ENCODE data around the gene IER3. TPM values are rescaled to one million over a fixed set of nuclear protein-coding genes. Genes with fewer than 3 reads are reported as not detected.

The IER3 gene
- total and polyA plus RNA-seq, 4 donors = 1.3 to 8.1 (median 6.7) TPM

DNA sequence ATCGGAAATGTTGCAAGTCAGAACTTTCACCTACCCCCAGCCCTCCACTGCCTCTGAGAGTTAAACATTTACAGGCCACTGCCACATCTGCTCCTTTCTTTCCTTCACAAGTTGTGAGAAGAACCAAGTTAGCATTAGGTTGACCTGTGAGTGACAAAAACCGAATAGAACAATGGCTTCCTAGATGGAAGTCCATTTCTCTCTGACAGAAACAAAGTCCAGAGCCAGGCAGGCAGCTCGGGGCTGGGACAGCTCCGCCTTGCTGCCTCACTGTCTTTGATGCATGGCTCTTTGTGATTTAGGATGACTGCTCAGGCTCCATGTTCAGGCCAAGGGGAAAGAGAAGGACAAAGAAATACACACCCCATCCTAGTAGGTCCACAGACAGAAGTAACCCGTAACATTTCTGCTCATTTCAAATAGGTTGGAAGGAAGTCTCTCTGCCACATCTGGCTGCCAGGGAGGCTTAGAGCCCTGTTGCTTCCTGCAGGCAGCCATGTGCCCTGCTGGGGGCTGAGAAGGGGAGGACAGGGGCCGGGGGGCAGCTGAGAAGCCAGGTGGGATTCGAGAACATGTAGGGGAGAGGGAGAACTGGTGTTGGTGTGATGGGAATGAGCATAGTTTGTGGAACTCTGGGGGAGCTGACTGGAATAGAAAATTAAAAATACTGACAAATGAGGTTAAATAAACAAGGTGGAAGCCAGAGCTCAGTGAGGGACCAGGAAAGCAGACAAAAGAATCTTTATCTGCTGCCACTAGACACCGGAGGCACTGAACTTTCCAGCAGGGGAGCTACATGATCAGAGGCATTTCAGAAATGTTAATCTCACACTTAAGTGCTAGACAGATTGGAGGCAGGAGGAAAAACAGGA, 19.5 kb upstream of the IER3 start:
- Histone ChIP-seq H3K9ac (ENCODE audit: low read depth in 1 of 2, low read length in 2 of 2) (peak overlapping the region; percentile 8 to 19), H3K4me1 (ENCODE audit: control insufficient read depth in 4 of 4, insufficient read depth in 4 of 4, low read length in 3 of 4) (peaks cover 2 to 26% (median 18%) of the 10 kb centered on the region in 4 donors), H3K4me3 (ENCODE audit: low read depth in 1 of 3, low read length in 3 of 3) (peak overlapping the region in 1 of 3 donors; percentile 5), H3K27ac (ENCODE audit: low read depth in 1 of 2, low read length in 2 of 2) (peak overlapping the region; percentile 87 to 93), H3K36me3 (ENCODE audit: control insufficient read depth in 4 of 4, insufficient read depth in 3 of 4, low read depth in 1 of 4, low read length in 3 of 4) (no peaks in the 10 kb centered on the region), H3K27me3 (ENCODE audit: control insufficient read depth in 4 of 4, insufficient read depth in 4 of 4, low read length in 3 of 4) (no peaks in the 10 kb centered on the region), H3K9me3 (ENCODE audit: control insufficient read depth in 4 of 4, low read length in 3 of 4) (no peaks in the 10 kb centered on the region)
- 32% methylated on average over 8 of the region's 8 CpGs for WGBS
- TF ChIP-seq EGR1 (IDR thresholded peaks at IDR 0.05; ENCODE audit: low read depth in 2 of 2) = peak in 1 of 2 donors; percentile 74
- peak; percentile 53 to 72 for TF ChIP-seq HNF4A (conservative IDR thresholded peaks at IDR 0.05)
- TF ChIP-seq, protein P1, sequence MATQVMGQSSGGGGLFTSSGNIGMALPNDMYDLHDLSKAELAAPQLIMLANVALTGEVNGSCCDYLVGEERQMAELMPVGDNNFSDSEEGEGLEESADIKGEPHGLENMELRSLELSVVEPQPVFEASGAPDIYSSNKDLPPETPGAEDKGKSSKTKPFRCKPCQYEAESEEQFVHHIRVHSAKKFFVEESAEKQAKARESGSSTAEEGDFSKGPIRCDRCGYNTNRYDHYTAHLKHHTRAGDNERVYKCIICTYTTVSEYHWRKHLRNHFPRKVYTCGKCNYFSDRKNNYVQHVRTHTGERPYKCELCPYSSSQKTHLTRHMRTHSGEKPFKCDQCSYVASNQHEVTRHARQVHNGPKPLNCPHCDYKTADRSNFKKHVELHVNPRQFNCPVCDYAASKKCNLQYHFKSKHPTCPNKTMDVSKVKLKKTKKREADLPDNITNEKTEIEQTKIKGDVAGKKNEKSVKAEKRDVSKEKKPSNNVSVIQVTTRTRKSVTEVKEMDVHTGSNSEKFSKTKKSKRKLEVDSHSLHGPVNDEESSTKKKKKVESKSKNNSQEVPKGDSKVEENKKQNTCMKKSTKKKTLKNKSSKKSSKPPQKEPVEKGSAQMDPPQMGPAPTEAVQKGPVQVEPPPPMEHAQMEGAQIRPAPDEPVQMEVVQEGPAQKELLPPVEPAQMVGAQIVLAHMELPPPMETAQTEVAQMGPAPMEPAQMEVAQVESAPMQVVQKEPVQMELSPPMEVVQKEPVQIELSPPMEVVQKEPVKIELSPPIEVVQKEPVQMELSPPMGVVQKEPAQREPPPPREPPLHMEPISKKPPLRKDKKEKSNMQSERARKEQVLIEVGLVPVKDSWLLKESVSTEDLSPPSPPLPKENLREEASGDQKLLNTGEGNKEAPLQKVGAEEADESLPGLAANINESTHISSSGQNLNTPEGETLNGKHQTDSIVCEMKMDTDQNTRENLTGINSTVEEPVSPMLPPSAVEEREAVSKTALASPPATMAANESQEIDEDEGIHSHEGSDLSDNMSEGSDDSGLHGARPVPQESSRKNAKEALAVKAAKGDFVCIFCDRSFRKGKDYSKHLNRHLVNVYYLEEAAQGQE (IDR thresholded peaks at IDR 0.05) = peak; percentile 79
- TF ChIP-seq JUND (IDR thresholded peaks at IDR 0.05) = peak in 1 of 2 donors; percentile 45
- TF ChIP-seq GABPA (IDR thresholded peaks at IDR 0.05 in 1 of 2, conservative IDR thresholded peaks at IDR 0.05 in 1 of 2) = peak in 1 of 2 donors; percentile 37
- TF ChIP-seq, protein P2, sequence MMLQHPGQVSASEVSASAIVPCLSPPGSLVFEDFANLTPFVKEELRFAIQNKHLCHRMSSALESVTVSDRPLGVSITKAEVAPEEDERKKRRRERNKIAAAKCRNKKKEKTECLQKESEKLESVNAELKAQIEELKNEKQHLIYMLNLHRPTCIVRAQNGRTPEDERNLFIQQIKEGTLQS (IDR thresholded peaks at IDR 0.05) = no peak
- peak; percentile 95 for TF ChIP-seq YY1 (IDR thresholded peaks at IDR 0.05)
- no peak for TF ChIP-seq FOXA1 (IDR thresholded peaks at IDR 0.05)
- TF ChIP-seq, protein P3, sequence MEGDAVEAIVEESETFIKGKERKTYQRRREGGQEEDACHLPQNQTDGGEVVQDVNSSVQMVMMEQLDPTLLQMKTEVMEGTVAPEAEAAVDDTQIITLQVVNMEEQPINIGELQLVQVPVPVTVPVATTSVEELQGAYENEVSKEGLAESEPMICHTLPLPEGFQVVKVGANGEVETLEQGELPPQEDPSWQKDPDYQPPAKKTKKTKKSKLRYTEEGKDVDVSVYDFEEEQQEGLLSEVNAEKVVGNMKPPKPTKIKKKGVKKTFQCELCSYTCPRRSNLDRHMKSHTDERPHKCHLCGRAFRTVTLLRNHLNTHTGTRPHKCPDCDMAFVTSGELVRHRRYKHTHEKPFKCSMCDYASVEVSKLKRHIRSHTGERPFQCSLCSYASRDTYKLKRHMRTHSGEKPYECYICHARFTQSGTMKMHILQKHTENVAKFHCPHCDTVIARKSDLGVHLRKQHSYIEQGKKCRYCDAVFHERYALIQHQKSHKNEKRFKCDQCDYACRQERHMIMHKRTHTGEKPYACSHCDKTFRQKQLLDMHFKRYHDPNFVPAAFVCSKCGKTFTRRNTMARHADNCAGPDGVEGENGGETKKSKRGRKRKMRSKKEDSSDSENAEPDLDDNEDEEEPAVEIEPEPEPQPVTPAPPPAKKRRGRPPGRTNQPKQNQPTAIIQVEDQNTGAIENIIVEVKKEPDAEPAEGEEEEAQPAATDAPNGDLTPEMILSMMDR (IDR thresholded peaks at IDR 0.05; ENCODE audit: low read depth, low read length, missing input control) = no peak
- TF ChIP-seq, protein P4, sequence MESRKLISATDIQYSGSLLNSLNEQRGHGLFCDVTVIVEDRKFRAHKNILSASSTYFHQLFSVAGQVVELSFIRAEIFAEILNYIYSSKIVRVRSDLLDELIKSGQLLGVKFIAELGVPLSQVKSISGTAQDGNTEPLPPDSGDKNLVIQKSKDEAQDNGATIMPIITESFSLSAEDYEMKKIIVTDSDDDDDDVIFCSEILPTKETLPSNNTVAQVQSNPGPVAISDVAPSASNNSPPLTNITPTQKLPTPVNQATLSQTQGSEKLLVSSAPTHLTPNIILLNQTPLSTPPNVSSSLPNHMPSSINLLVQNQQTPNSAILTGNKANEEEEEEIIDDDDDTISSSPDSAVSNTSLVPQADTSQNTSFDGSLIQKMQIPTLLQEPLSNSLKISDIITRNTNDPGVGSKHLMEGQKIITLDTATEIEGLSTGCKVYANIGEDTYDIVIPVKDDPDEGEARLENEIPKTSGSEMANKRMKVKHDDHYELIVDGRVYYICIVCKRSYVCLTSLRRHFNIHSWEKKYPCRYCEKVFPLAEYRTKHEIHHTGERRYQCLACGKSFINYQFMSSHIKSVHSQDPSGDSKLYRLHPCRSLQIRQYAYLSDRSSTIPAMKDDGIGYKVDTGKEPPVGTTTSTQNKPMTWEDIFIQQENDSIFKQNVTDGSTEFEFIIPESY (IDR thresholded peaks at IDR 0.05) = no peak
- TF ChIP-seq RAD21 (IDR thresholded peaks at IDR 0.05) = peak; percentile 46 to 47
- no peak for TF ChIP-seq TAF1 (conservative IDR thresholded peaks at IDR 0.05)
- TF ChIP-seq SP1 (IDR thresholded peaks at IDR 0.05) = peak; percentile 96
- peak; percentile 79 to 83 for TF ChIP-seq RXRA (IDR thresholded peaks at IDR 0.05)
- no peak for TF ChIP-seq HNF4G (IDR thresholded peaks at IDR 0.05)
- peak; percentile 79 for TF ChIP-seq FOXA2 (IDR thresholded peaks at IDR 0.05)
- TF ChIP-seq, protein P5, sequence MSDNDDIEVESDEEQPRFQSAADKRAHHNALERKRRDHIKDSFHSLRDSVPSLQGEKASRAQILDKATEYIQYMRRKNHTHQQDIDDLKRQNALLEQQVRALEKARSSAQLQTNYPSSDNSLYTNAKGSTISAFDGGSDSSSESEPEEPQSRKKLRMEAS (IDR thresholded peaks at IDR 0.05) = peak; percentile 63
- no peak for TF ChIP-seq NR2F2 (IDR thresholded peaks at IDR 0.05)
- DNase-seq (ENCODE audit: low spot score) = no peak

Measured in liver (tissue), 9 donors.